ENCODE results near the gene COL13A1. TPM values are rescaled to one million over a fixed set of nuclear protein-coding genes. Genes with fewer than 3 reads are reported as not detected.

The COL13A1 gene
- polyA plus RNA-seq, 1 of the 3 experiments (the other 2 are of a cell fraction), result 26.7 TPM

- Histone ChIP-seq H3K9me2 (no peaks in the 10 kb centered on the region), H3K4me1 (ENCODE audit: control insufficient read depth in 1 of 2, insufficient read depth in 2 of 2, low read depth in 1 of 2, low read length in 1 of 2) (peaks cover 7 to 19% of the 10 kb centered on the region in 2 experiments), H3K27me3 (ENCODE audit: insufficient read depth) (no peaks in the 10 kb centered on the region), H3K27ac (ENCODE audit: low read depth in 2 of 2, low read length in 1 of 2) (no peak overlapping the region), H3K79me2 (ENCODE audit: insufficient read depth) (no peaks in the 10 kb centered on the region), H3F3A (replicated peaks; ENCODE audit: insufficient read depth) (peaks cover 4% of the 10 kb centered on the region), H4K20me1 (ENCODE audit: insufficient read depth) (no peaks in the 10 kb centered on the region), H2AFZ (ENCODE audit: low read depth) (no peak overlapping the region), H3K4me3 (ENCODE audit: low read depth in 2 of 2, low read length in 1 of 2) (no peak overlapping the region), H3K36me3 (replicated peaks in 1 of 2; ENCODE audit: control insufficient read depth in 1 of 2, insufficient read depth in 2 of 2, low read length in 1 of 2) (no peaks in the 10 kb centered on the region), H3K9me3 (no peaks in the 10 kb centered on the region), H3K9ac (no peak overlapping the region), H3K4me2 (no peak overlapping the region)
- peak; percentile 45 for DNase-seq
- TF ChIP-seq SMC3 (IDR thresholded peaks at IDR 0.05; ENCODE audit: low read depth, low read length) (peak; percentile 69; the same call in 1 of the 2 replicates), GATA2 (CRISPR knock-in tag; IDR thresholded peaks at IDR 0.05) (no peak), RAD21 (IDR thresholded peaks at IDR 0.05; ENCODE audit: low read length) (peak; percentile 87)
- TF ChIP-seq, protein P1, sequence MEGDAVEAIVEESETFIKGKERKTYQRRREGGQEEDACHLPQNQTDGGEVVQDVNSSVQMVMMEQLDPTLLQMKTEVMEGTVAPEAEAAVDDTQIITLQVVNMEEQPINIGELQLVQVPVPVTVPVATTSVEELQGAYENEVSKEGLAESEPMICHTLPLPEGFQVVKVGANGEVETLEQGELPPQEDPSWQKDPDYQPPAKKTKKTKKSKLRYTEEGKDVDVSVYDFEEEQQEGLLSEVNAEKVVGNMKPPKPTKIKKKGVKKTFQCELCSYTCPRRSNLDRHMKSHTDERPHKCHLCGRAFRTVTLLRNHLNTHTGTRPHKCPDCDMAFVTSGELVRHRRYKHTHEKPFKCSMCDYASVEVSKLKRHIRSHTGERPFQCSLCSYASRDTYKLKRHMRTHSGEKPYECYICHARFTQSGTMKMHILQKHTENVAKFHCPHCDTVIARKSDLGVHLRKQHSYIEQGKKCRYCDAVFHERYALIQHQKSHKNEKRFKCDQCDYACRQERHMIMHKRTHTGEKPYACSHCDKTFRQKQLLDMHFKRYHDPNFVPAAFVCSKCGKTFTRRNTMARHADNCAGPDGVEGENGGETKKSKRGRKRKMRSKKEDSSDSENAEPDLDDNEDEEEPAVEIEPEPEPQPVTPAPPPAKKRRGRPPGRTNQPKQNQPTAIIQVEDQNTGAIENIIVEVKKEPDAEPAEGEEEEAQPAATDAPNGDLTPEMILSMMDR (IDR thresholded peaks at IDR 0.05), result peak; percentile 40
- ChIA-PET POLR2A (interaction anchor here (1.2 kb wide), 1 partner anchor 83 kb away, joined by 3 read pairs; no protein-coding TSS in a partner anchor), CTCF (interaction anchor here (0.6 to 9.8 kb wide), 5 partner anchors 10 to 187 kb away, joined by 3 to 85 read pairs (median 6); partner anchors contain the start of gene TYSND1)
- 68% methylated on average over 3 of the region's 3 CpGs for WGBS (ENCODE audit: low lambda C conversion rate)
These were observed 167.1 kb downstream of the COL13A1 start for GRCh38 chr10:69968830-69969229.

DNA sequence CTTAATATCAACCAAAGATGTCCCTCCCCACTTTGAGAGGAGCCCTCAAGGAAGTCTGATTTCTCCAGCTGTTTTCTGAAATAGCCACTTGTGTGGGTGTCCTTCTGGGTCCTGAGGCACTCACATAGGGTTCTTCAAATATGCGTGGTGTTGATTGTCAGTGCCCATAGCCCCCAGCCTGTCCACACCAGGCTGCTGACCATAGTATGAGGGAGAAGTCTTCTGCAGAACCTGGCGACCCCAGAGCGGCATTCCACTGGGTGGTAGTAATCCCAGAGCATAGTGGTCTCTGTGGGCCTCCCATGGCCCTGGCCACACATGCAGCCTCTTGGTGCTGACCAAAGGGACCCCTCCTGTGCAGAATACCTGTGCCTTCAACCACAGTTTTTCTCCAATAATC, 168.3 kb downstream of the COL13A1 start:
- H3K27me3 ChIP-seq (ENCODE audit: insufficient read depth), result no peaks in the 10 kb centered on the region
- no peaks in the 10 kb centered on the region for H3K79me2 ChIP-seq (ENCODE audit: insufficient read depth)
- peaks cover 7% of the 10 kb centered on the region for H3F3A ChIP-seq (replicated peaks; ENCODE audit: insufficient read depth)
- CTCF ChIA-PET, result interaction anchor here (1.1 to 9.8 kb wide), 6 partner anchors 11 to 394 kb away, joined by 3 to 85 read pairs (median 8); partner anchors contain the start of gene TYSND1
- no peak for DNase-seq
- TF ChIP-seq RFX5 (IDR thresholded peaks at IDR 0.05; ENCODE audit: low read length), result no peak
- no peak for TF ChIP-seq MEF2A (IDR thresholded peaks at IDR 0.05; ENCODE audit: borderline replicate concordance, low read depth)
- no peak for TF ChIP-seq TAF1 (IDR thresholded peaks at IDR 0.05; ENCODE audit: borderline replicate concordance, low read depth, low read length)
- TF ChIP-seq SMC3 (IDR thresholded peaks at IDR 0.05; ENCODE audit: low read depth, low read length), result no peak
- no peak for TF ChIP-seq GABPA (IDR thresholded peaks at IDR 0.05; ENCODE audit: low read depth)
- POLR2A ChIA-PET, result interaction anchor here (1.1 kb wide), 1 partner anchor 82 kb away, joined by 3 read pairs; the partner anchor contains the start of gene MACROH2A2
- no peak overlapping the region for H3K4me2 ChIP-seq
- no peaks in the 10 kb centered on the region for H3K36me3 ChIP-seq (replicated peaks in 1 of 2; ENCODE audit: control insufficient read depth in 1 of 2, insufficient read depth in 2 of 2, low read length in 1 of 2)
- peaks cover 16 to 23% of the 10 kb centered on the region in 2 experiments for H3K4me1 ChIP-seq (ENCODE audit: control insufficient read depth in 1 of 2, insufficient read depth in 2 of 2, low read depth in 1 of 2, low read length in 1 of 2)
- no peaks in the 10 kb centered on the region for H3K9me2 ChIP-seq
- H3K27ac ChIP-seq (ENCODE audit: low read depth in 2 of 2, low read length in 1 of 2), result no peak overlapping the region
- no peak overlapping the region for H3K4me3 ChIP-seq (ENCODE audit: low read depth in 2 of 2, low read length in 1 of 2)
- no peaks in the 10 kb centered on the region for H4K20me1 ChIP-seq (ENCODE audit: insufficient read depth)
- H2AFZ ChIP-seq (ENCODE audit: low read depth), result no peak overlapping the region
- no peak overlapping the region for H3K9ac ChIP-seq
- H3K9me3 ChIP-seq, result no peaks in the 10 kb centered on the region
- WGBS (ENCODE audit: low lambda C conversion rate), result 40% methylated on average over 1 of the region's 3 CpGs

DNA sequence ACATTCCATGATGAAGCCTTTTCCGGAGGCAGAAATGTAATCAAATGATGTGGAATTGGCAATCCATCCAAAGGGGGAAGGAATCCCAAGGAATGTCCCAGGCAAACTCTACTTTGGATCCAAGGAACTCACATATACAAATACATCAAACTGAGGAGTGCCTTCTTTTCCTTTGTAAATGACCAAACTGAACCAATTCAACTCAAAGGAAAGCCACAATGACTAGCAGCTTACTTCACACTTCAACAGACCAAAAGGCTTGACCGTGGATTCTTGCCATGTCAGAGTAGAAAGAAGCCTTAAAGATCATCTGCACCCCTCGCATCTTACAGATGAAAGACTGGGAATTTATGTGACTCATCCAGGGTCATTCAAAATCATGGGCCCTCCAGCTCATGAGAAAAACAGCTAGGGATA, 171.3 kb downstream of the COL13A1 start:
- Histone ChIP-seq H3K9me2 (no peaks in the 10 kb centered on the region), H3K4me3 (ENCODE audit: low read depth in 2 of 2, low read length in 1 of 2) (no peak overlapping the region), H3K27ac (ENCODE audit: low read depth in 2 of 2, low read length in 1 of 2) (no peak overlapping the region; a peak in 1 of 4 replicates), H3K79me2 (ENCODE audit: insufficient read depth) (no peaks in the 10 kb centered on the region), H4K20me1 (ENCODE audit: insufficient read depth) (no peaks in the 10 kb centered on the region), H3K36me3 (replicated peaks in 1 of 2; ENCODE audit: control insufficient read depth in 1 of 2, insufficient read depth in 2 of 2, low read length in 1 of 2) (no peaks in the 10 kb centered on the region), H3K27me3 (ENCODE audit: insufficient read depth) (no peaks in the 10 kb centered on the region), H3K9me3 (no peaks in the 10 kb centered on the region), H3F3A (replicated peaks; ENCODE audit: insufficient read depth) (peaks cover 10% of the 10 kb centered on the region), H3K4me1 (ENCODE audit: control insufficient read depth in 1 of 2, insufficient read depth in 2 of 2, low read depth in 1 of 2, low read length in 1 of 2) (peaks cover 15 to 21% of the 10 kb centered on the region in 2 experiments; a peak in 3 of 4 replicates), H3K4me2 (no peak overlapping the region), H2AFZ (ENCODE audit: low read depth) (no peak overlapping the region), H3K9ac (no peak overlapping the region)
- ChIA-PET POLR2A (no interaction called here), CTCF (interaction anchor here (0.5 to 9.8 kb wide), 5 partner anchors 14 to 143 kb away, joined by 3 to 85 read pairs (median 3); partner anchors contain the start of gene MACROH2A2)
- WGBS (ENCODE audit: low lambda C conversion rate), result 59% methylated on average over 3 of the region's 3 CpGs
- DNase-seq, result no peak
- TF ChIP-seq TCF12 (IDR thresholded peaks at IDR 0.05), result no peak
- TF ChIP-seq, protein P2, sequence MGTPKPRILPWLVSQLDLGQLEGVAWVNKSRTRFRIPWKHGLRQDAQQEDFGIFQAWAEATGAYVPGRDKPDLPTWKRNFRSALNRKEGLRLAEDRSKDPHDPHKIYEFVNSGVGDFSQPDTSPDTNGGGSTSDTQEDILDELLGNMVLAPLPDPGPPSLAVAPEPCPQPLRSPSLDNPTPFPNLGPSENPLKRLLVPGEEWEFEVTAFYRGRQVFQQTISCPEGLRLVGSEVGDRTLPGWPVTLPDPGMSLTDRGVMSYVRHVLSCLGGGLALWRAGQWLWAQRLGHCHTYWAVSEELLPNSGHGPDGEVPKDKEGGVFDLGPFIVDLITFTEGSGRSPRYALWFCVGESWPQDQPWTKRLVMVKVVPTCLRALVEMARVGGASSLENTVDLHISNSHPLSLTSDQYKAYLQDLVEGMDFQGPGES (IDR thresholded peaks at IDR 0.05; ENCODE audit: low read depth, low read length), result no peak
- TF ChIP-seq, protein P1 (IDR thresholded peaks at IDR 0.05), result no peak

Data from SK-N-SH (cell line).